ENCODE measurements around the gene HRH2. TPM values are rescaled to one million over a fixed set of nuclear protein-coding genes. Genes with fewer than 3 reads are reported as not detected.
"Not testable (repeated sequence)": the region's sequence is repeated elsewhere in the genome, so short reads cannot be mapped to it uniquely, and the experiment has no call there.

HRH2 gene
- total RNA-seq, 1 donor from 2014 or later: 1.7 TPM

- TF ChIP-seq CTCF (conservative IDR thresholded peaks at IDR 0.05): no peak
- Mint-ChIP-seq H3K27me3 (ENCODE audit: low read depth) (no peaks in the 10 kb centered on the region), H3K27ac (ENCODE audit: unreplicated experiment) (no peak overlapping the region), H3K9me3 (peaks cover 13% of the 10 kb centered on the region), H3K4me1 (no peaks in the 10 kb centered on the region), H3K36me3 (ENCODE audit: low read depth) (peaks cover 8% of the 10 kb centered on the region), H3K4me3 (no peak overlapping the region)
- no peak for DNase-seq (ENCODE audit: low read depth, low spot score)
Measured at GRCh38 chr5:175646251-175646650, 11.6 kb upstream of the HRH2 start.

GRCh38 chr5:175649967-175650366 lies 7.9 kb upstream of the HRH2 start:
- Mint-ChIP-seq H3K36me3 (ENCODE audit: low read depth) (peaks cover 8% of the 10 kb centered on the region), H3K4me3 (no peak overlapping the region), H3K9me3 (peaks cover 16% of the 10 kb centered on the region), H3K27me3 (ENCODE audit: low read depth) (peaks cover 16% of the 10 kb centered on the region), H3K4me1 (peaks cover 17% of the 10 kb centered on the region), H3K27ac (ENCODE audit: unreplicated experiment) (no peak overlapping the region)
- DNase-seq (ENCODE audit: low read depth, low spot score): no peak
- no peak for TF ChIP-seq CTCF (conservative IDR thresholded peaks at IDR 0.05)

GRCh38 chr5:175650430-175651205 lies 7.3 kb upstream of the HRH2 start:
- H3K27ac Mint-ChIP-seq (ENCODE audit: unreplicated experiment); H3K36me3 Mint-ChIP-seq (ENCODE audit: low read depth); DNase-seq (ENCODE audit: low read depth, low spot score); H3K4me3 Mint-ChIP-seq: not testable (repeated sequence)
- H3K4me1 Mint-ChIP-seq: peaks cover 17% of the 10 kb centered on the region
- peaks cover 16% of the 10 kb centered on the region for H3K9me3 Mint-ChIP-seq
- peaks cover 21% of the 10 kb centered on the region for H3K27me3 Mint-ChIP-seq (ENCODE audit: low read depth)

- H3K27ac Mint-ChIP-seq (ENCODE audit: unreplicated experiment): peak overlapping the region; percentile 21
Measured at GRCh38 chr5:175652741-175653663, 4.9 kb upstream of the HRH2 start.

GRCh38 chr5:175653763-175654162 lies 4.1 kb upstream of the HRH2 start:
- peaks cover 29% of the 10 kb centered on the region for H3K4me1 Mint-ChIP-seq
- H3K27me3 Mint-ChIP-seq (ENCODE audit: low read depth): peaks cover 46% of the 10 kb centered on the region
- peaks cover 8% of the 10 kb centered on the region for H3K36me3 Mint-ChIP-seq (ENCODE audit: low read depth)
- H3K27ac Mint-ChIP-seq (ENCODE audit: unreplicated experiment): peak overlapping the region; percentile 90
- H3K4me3 Mint-ChIP-seq: peak overlapping the region; percentile 74
- TF ChIP-seq CTCF (conservative IDR thresholded peaks at IDR 0.05): no peak
- DNase-seq (ENCODE audit: low read depth, low spot score): no peak
- H3K9me3 Mint-ChIP-seq: peaks cover 12% of the 10 kb centered on the region

More at GRCh38 chr5:175652741-175653663, 4.9 kb upstream of the HRH2 start:
- peak overlapping the region; percentile 74 for H3K4me3 Mint-ChIP-seq
- H3K36me3 Mint-ChIP-seq (ENCODE audit: low read depth): peaks cover 8% of the 10 kb centered on the region
- peaks cover 16% of the 10 kb centered on the region for H3K9me3 Mint-ChIP-seq
- DNase-seq (ENCODE audit: low read depth, low spot score): no peak
- TF ChIP-seq CTCF (conservative IDR thresholded peaks at IDR 0.05): no peak
- H3K4me1 Mint-ChIP-seq: peaks cover 24% of the 10 kb centered on the region
- peaks cover 40% of the 10 kb centered on the region for H3K27me3 Mint-ChIP-seq (ENCODE audit: low read depth)

Data from neural crest cell (in vitro differentiated cells).